Measurements from ENCODE around the gene TANGO6.

DNA sequence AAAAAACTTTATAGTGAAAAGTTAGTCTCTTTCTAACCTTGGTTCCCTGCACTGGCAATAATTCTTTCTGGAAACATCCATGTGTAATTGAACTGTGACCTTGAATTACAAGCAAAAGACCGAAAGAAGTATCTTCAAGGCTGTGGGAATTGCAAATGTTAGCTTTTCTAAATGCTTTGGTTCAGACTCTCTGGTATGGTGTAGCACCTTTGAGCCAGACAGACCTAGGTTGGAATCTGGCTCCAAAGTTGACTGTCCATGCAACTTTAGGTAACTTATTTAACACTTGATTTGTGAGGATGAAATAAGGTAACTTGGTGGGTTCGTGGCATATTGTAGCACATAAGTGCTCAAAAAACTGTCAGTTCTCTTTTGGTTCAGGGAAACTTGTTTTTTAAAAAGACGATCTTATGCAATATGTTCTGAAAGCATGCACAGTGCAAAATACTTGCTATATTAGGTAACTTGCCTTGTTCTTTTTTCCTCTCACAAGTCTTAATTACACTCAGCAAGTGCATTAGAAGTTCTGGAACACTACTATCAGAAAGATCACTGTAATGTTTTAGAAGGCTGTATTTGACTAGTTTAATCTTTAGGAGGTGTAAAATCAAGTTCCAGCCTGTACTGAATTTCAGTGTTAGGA lies 46.3 kb downstream of the TANGO6 start:
- TF ChIP-seq, protein P1, sequence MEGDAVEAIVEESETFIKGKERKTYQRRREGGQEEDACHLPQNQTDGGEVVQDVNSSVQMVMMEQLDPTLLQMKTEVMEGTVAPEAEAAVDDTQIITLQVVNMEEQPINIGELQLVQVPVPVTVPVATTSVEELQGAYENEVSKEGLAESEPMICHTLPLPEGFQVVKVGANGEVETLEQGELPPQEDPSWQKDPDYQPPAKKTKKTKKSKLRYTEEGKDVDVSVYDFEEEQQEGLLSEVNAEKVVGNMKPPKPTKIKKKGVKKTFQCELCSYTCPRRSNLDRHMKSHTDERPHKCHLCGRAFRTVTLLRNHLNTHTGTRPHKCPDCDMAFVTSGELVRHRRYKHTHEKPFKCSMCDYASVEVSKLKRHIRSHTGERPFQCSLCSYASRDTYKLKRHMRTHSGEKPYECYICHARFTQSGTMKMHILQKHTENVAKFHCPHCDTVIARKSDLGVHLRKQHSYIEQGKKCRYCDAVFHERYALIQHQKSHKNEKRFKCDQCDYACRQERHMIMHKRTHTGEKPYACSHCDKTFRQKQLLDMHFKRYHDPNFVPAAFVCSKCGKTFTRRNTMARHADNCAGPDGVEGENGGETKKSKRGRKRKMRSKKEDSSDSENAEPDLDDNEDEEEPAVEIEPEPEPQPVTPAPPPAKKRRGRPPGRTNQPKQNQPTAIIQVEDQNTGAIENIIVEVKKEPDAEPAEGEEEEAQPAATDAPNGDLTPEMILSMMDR (IDR thresholded peaks at IDR 0.05) = no peak
- no peak for TF ChIP-seq ZFX (IDR thresholded peaks at IDR 0.05; ENCODE audit: borderline replicate concordance)
